T-helper 2 cell treated with Interferon-gamma antibody and Interleukin-4, amounts not matched to agents 5 μg/mL and 100 μg/mL, for 36 hours (primary cell): ENCODE measurements around the gene CATSPER4.

Experiments used
- DNase-seq: peaks from one replicate; pipeline ENCODE4 v3.0.0; 2021; ENCODE audit warnings: low spot score
- H3K27ac Mint-ChIP-seq: one replicate; pipeline ENCODE4 v1.8.0; 2021; ENCODE audit warnings: mild to moderate bottlenecking, mixed read lengths
- H3K27me3 Mint-ChIP-seq: one replicate; pipeline ENCODE4 v1.8.0; 2021; ENCODE audit warnings: low read depth, mixed read lengths
- H3K36me3 Mint-ChIP-seq: one replicate; pipeline ENCODE4 v1.8.0; 2021; ENCODE audit warnings: low read depth, mixed read lengths
- H3K4me1 Mint-ChIP-seq: one replicate; pipeline ENCODE4 v1.8.0; 2021; ENCODE audit warnings: low read depth, mixed read lengths
- H3K4me3 Mint-ChIP-seq: one replicate; pipeline ENCODE4 v1.8.0; 2022; ENCODE audit warnings: mild to moderate bottlenecking, moderate library complexity, mixed read lengths
- H3K9me3 Mint-ChIP-seq: one replicate; pipeline ENCODE4 v1.8.0; 2021; ENCODE audit warnings: mixed read lengths

CATSPER4 gene

GRCh38 chr1:26160527-26161414 lies 29.6 kb upstream of the CATSPER4 start:
- DNase-seq = no peak
- H3K4me1 Mint-ChIP-seq = peaks cover 17% of the 10 kb centered on the region
- no peak overlapping the region for H3K4me3 Mint-ChIP-seq
- H3K9me3 Mint-ChIP-seq = no peaks in the 10 kb centered on the region
- H3K27me3 Mint-ChIP-seq = peaks cover 62% of the 10 kb centered on the region
- H3K36me3 Mint-ChIP-seq = no peaks in the 10 kb centered on the region
- no peak overlapping the region for H3K27ac Mint-ChIP-seq

- H3K9me3 Mint-ChIP-seq = no peaks in the 10 kb centered on the region
- H3K27ac Mint-ChIP-seq = no peak overlapping the region
- H3K4me3 Mint-ChIP-seq = peak overlapping the region; percentile 79
- H3K36me3 Mint-ChIP-seq = no peaks in the 10 kb centered on the region
- peak; percentile 44 for DNase-seq
- peaks cover 18% of the 10 kb centered on the region for H3K4me1 Mint-ChIP-seq
- H3K27me3 Mint-ChIP-seq = peaks cover 64% of the 10 kb centered on the region
These were observed 28.8 kb upstream of the CATSPER4 start for GRCh38 chr1:26161415-26162219.

- peaks cover 21% of the 10 kb centered on the region for H3K4me1 Mint-ChIP-seq
- peak overlapping the region; percentile 79 for H3K4me3 Mint-ChIP-seq
- no peak overlapping the region for H3K27ac Mint-ChIP-seq
- no peak for DNase-seq
- no peaks in the 10 kb centered on the region for H3K9me3 Mint-ChIP-seq
- no peaks in the 10 kb centered on the region for H3K36me3 Mint-ChIP-seq
- H3K27me3 Mint-ChIP-seq = peaks cover 61% of the 10 kb centered on the region
These were observed 28.1 kb upstream of the CATSPER4 start for GRCh38 chr1:26162220-26162709.

- no peak for DNase-seq
- Mint-ChIP-seq H3K36me3 (no peaks in the 10 kb centered on the region), H3K4me1 (peaks cover 21% of the 10 kb centered on the region), H3K27ac (no peak overlapping the region), H3K9me3 (no peaks in the 10 kb centered on the region), H3K27me3 (peaks cover 53% of the 10 kb centered on the region), H3K4me3 (peak overlapping the region; percentile 34)
These were observed 26.7 kb upstream of the CATSPER4 start for GRCh38 chr1:26163684-26164035.

GRCh38 chr1:26164036-26164860 lies 26.2 kb upstream of the CATSPER4 start:
- no peak overlapping the region for H3K27ac Mint-ChIP-seq
- peak; percentile 49 for DNase-seq

GRCh38 chr1:26164861-26165842 lies 25.2 kb upstream of the CATSPER4 start:
- no peak for DNase-seq
- Mint-ChIP-seq H3K4me1 (peaks cover 22% of the 10 kb centered on the region), H3K4me3 (peak overlapping the region; percentile 42), H3K27me3 (peaks cover 42% of the 10 kb centered on the region), H3K9me3 (no peaks in the 10 kb centered on the region), H3K27ac (no peak overlapping the region), H3K36me3 (no peaks in the 10 kb centered on the region)

More at GRCh38 chr1:26164036-26164860, 26.2 kb upstream of the CATSPER4 start:
- Mint-ChIP-seq H3K9me3 (no peaks in the 10 kb centered on the region), H3K27me3 (peaks cover 49% of the 10 kb centered on the region), H3K4me3 (peak overlapping the region; percentile 42), H3K36me3 (no peaks in the 10 kb centered on the region), H3K4me1 (peaks cover 21% of the 10 kb centered on the region)

- Mint-ChIP-seq H3K27me3 (peaks cover 31% of the 10 kb centered on the region), H3K27ac (no peak overlapping the region), H3K36me3 (no peaks in the 10 kb centered on the region), H3K9me3 (no peaks in the 10 kb centered on the region), H3K4me3 (no peak overlapping the region), H3K4me1 (peaks cover 25% of the 10 kb centered on the region)
- DNase-seq = no peak
These were observed 23.6 kb upstream of the CATSPER4 start for GRCh38 chr1:26166719-26167281.

GRCh38 chr1:26168410-26169197 lies 21.8 kb upstream of the CATSPER4 start, which contains the start of gene C1orf232:
Gene C1orf232 (minus strand): TSS chr1:26168963. CDS start chr1:26168499, 464 bp downstream.
- H3K36me3 Mint-ChIP-seq = no peaks in the 10 kb centered on the region
- H3K4me1 Mint-ChIP-seq = peaks cover 21% of the 10 kb centered on the region
- DNase-seq = no peak
- H3K27me3 Mint-ChIP-seq = peaks cover 23% of the 10 kb centered on the region
- H3K27ac Mint-ChIP-seq = peak within 1 kb of the TSS; percentile 86
- H3K9me3 Mint-ChIP-seq = no peaks in the 10 kb centered on the region
- peak within 1 kb of the TSS; percentile 90 for H3K4me3 Mint-ChIP-seq

GRCh38 chr1:26169198-26169554 lies 21.2 kb upstream of the CATSPER4 start:
- H3K36me3 Mint-ChIP-seq = no peaks in the 10 kb centered on the region
- H3K4me3 Mint-ChIP-seq = peak overlapping the region; percentile 75
- peaks cover 21% of the 10 kb centered on the region for H3K27me3 Mint-ChIP-seq
- no peaks in the 10 kb centered on the region for H3K9me3 Mint-ChIP-seq
- H3K27ac Mint-ChIP-seq = peak overlapping the region; percentile 62
- peaks cover 20% of the 10 kb centered on the region for H3K4me1 Mint-ChIP-seq
- DNase-seq = no peak

- peak within 1 kb of the TSS; percentile 90 for H3K4me3 Mint-ChIP-seq
- peak within 1 kb of the TSS; percentile 86 for H3K27ac Mint-ChIP-seq
- DNase-seq = peak; percentile 92
- H3K9me3 Mint-ChIP-seq = no peaks in the 10 kb centered on the region
- H3K36me3 Mint-ChIP-seq = no peaks in the 10 kb centered on the region
- peaks cover 18% of the 10 kb centered on the region for H3K27me3 Mint-ChIP-seq
- peaks cover 20% of the 10 kb centered on the region for H3K4me1 Mint-ChIP-seq
These were observed 20.5 kb upstream of the CATSPER4 start, which contains the start of gene ZNF593 for GRCh38 chr1:26169669-26170471. Gene ZNF593 (plus strand): TSS chr1:26169908. CDS start chr1:26169984, 76 bp downstream.

GRCh38 chr1:26170472-26170821 lies 20.0 kb upstream of the CATSPER4 start:
- Mint-ChIP-seq H3K4me3 (peak overlapping the region; percentile 90), H3K9me3 (no peaks in the 10 kb centered on the region), H3K4me1 (peaks cover 15% of the 10 kb centered on the region), H3K27ac (peak overlapping the region; percentile 86), H3K36me3 (no peaks in the 10 kb centered on the region), H3K27me3 (peaks cover 12% of the 10 kb centered on the region)
- DNase-seq = no peak
